ENCODE data around the gene AGO3.

Gene AGO3

DNA sequence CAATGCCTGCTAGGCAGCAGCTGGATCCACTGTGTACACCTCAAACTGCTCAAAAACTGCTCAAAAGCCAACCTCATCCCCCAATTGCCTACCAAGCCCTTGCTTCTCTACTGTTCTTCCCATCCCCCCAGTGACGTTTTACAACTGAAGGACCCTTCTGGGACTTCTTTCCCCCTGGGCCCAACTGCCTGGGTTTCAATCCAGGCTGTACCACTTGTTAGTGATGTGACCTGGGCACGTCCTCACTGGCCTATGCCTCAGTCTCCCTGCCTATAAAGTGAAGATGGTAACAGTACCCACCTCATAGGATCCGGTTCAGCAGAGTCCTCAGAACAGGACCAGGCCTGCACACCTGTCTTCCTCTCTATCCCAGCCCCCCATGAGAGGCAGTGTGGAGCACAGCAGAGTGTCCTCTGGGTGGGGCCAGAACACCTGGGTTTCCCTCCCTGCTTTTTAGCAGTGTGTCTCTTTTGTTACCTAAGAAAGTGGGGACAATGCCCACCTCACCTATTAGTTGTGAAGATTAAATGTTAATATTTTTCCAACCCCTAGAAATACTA, 151.1 kb downstream of the AGO3 start:
- no peak for DNase-seq (ENCODE audit: low read depth, low spot score)

DNA sequence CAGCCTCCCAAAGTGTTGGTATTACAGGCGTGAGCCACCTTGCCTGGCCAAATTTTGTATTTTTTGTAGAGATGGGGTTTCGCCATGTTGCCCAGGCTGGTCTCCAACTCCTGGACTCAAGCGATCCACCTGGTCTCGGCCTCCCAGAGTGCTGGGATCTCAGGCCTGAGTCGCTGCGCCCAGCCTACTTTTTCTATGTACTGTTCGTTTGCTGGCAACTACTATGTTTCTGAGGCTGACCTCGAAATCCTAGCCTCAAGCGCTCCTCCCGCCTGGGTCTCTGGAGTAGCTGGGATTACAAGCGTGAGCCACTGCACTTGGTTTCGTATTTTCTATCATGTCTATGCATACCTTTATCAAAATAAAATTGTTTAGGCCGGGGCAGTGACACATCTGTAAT, 152.3 kb downstream of the AGO3 start:
- DNase-seq (ENCODE audit: low read depth, low spot score), result no peak

DNA sequence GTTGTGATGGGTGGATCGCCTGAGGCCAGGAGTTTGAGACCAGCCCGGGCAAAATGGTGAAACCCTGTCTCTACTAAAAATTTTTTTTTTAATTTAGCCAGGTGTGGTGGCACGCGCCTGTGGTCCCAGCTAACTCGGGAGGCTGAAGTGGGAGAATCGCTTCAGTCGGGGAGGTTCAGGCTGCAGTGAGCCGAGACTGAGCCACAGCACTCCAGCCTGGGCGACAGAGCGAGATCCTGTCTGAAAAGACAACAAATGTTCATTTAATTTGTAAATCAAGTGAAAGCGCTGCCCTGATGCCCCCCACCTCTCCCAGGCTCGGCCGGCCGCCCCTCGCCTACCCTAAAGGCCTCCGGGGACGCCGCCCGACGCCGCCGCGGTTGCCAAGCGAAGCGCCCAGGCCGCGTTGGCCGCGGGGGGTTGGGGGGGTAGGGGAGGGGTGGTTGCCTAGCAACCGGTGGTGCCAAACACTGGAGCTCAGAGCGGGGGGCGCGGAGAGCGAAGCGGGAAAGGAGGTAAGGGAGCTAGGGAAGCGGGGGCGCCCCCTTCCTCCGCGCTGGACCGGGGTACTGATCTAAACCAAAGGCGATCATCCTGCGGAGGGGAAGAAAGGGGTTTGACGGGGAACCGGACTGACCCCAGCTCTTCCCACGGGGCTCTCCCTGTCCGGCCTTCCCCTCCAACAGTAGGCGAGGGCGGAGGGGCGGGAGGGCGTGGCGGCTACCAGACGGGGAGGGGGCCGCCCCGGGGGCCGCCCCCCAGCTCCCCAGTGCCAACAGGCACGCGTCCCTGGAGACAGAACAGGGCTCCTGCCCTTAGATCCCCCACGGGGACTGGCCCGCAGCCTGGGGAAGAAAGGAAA, 153.0 kb downstream of the AGO3 start, which contains the start of gene TEKT2:
Gene TEKT2, plus strand, starts transcription at position 460 of the 862 bp plus-strand sequence. CDS start 828 bp downstream, outside the sequence.
- no peak for DNase-seq (ENCODE audit: low read depth, low spot score)

DNA sequence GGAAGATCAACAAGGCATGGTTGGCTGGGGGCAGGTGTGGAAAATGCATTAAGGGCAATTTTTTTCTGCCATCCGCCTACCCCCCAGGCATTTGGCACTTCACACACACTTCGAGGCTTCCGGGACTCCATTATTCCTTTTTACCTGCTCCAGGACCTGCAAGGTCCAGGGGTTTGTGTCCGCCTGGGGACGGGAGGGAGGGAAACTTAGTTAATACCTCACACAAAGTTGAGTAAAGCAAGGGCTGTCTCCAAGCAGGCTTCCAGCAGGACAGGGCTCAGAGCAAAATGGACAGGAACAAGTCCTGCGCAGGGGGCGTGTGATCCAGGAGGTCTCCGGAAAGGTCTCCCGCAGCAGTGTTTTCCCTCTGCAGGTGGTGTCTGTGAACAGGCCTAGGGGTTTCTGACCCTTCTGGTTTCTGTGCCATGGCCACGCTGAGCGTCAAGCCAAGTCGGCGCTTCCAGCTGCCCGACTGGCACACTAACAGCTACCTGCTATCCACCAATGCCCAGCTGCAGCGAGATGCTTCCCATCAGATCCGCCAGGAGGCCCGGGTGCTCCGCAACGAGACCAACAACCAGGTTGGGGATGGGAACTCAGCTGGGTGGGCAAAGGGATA, 153.7 kb downstream of the AGO3 start:
- DNase-seq (ENCODE audit: low read depth, low spot score), result no peak

DNA sequence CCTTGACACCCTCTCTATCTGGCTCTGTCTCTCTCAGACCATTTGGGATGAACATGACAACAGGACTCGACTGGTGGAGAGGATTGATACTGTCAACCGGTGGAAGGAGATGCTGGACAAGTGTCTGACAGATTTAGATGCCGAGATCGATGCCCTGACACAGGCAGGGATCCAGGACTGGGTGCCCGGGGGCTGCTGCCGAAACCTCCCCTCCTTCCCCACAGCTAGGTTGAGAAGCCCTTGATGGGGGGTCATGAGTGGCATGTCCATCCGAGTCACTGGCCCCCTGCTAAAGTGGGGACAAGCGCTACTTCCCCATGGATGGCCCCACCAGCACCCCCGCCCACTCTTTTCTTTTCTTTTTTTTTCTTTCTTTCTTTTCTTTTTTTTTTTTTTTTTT, 154.2 kb downstream of the AGO3 start:
- DNase-seq (ENCODE audit: low read depth, low spot score), result no peak

DNA sequence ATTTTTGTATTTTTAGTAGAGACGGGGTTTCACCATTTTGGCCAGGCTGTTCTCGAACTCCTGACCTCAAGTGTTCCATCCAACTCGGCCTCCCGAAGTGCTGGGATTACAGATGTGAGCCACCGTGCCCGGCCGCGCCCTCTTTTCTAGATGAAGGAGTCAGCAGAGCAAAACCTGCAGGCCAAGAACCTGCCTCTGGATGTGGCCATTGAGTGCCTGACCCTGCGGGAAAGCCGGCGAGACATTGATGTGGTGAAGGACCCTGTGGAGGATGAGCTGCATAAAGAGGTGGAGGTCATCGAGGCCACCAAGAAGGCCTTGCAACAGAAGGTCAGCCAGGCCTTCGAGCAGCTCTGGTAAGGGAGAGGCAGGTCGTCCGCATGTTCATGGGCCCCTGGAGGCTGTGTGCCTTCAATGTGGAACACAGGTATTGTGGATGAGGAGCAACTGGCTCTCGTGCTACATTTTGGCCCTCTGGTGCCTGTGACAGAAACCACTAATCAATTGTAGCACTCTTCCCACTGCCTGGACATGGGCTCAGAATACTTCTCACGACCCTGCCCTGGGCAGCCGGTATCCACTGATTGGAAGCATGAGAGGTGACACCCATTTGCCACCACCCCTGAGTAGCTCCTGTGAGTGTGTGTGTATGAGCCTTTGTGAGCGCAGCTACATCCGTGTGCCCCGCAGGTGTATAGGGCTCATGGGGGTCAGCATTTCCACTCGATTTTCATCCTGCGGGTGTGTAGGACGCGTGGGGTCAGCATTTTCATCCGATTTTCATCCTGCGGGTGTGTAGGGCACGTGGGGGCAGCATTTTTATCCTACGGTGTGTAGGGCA, 155.0 kb downstream of the AGO3 start:
- no peak for DNase-seq (ENCODE audit: low read depth, low spot score)

DNA sequence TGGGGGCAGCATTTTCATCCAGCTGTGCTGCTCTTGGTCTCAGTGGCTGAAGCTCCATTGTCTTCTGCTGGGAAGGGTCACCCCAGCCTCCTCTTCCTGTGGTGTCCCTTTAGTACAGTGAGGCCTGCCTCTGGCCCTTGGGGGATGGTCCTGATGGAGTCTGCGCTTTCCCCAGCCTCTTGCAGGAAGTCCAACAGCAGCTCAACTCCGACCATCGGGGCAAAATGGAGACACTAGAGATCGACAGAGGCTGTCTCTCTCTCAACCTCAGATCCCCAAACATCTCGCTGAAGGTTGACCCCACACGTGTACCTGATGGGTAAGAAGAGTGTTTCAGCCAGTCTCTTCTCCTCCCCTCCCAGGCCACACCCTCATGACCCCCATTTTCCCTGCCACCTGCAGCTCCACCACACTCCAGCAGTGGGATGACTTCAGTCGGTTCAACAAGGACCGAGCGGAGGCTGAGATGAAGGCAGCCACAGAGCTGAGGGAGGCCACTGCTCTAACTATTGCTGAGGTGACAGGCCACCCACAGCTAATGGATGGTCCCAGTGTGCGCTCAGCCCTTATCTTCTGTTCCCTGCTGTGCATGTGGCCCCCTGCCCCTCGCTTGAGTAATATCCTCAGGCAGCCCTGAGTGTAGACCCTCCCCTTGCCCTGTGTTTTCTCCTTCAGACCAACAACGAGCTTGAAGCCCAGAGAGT, 155.8 kb downstream of the AGO3 start:
- DNase-seq (ENCODE audit: low read depth, low spot score), result no peak

DNA sequence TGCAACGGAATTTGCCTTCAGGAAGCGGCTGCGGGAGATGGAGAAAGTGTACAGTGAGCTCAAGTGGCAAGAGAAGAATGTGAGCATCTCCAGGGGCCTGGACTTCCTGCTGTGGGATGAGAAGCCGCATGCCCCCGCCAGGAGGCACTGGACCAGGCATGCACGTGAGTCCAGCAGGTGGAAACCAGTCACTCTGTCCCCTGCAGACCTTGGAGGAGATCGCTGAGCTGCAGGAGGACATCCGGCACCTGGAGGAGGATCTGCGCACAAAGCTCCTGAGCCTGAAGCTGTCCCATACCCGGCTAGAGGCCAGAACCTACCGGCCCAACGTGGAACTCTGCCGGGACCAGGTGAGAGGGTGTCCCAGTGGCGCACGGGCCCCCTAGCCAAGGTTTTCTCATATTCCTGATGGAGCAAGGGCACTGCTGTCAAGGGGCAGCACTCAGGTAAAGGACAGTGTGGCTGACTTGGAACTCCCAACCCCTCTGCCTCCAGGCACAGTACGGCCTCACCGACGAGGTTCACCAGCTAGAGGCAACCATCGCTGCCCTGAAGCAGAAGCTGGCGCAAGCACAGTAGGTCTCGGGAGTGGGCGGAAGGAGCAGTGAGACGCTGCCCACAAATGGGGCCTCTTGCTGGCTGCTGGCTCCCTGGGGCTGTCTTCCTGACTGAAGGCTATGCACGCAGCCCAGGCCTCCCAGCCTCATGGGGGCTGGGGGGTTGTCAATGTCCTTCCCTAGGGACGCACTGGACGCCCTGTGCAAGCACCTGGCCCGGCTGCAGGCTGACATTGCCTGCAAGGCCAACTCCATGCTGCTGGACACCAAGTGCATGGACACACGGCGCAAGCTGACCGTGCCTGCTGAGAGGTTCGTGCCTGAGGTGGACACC, 156.6 kb downstream of the AGO3 start:
- DNase-seq (ENCODE audit: low read depth, low spot score), result no peak

DNA sequence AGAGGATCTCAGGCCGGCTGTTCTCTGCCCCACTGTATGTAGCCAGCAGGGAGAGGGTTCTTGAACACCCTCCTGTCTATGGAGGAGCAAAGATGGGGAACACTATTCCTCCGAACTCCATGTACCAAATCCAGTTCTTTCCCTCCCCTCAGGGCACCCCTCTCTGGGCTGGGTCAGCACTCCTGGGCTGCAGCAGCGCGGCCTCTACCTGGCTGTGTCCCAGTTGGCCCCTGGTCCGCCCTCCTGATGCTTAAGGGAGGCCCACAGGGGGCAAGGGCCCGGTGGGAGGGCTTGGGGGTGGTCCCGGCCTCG, 157.3 kb downstream of the AGO3 start:
- no peak for DNase-seq (ENCODE audit: low read depth, low spot score)

DNA sequence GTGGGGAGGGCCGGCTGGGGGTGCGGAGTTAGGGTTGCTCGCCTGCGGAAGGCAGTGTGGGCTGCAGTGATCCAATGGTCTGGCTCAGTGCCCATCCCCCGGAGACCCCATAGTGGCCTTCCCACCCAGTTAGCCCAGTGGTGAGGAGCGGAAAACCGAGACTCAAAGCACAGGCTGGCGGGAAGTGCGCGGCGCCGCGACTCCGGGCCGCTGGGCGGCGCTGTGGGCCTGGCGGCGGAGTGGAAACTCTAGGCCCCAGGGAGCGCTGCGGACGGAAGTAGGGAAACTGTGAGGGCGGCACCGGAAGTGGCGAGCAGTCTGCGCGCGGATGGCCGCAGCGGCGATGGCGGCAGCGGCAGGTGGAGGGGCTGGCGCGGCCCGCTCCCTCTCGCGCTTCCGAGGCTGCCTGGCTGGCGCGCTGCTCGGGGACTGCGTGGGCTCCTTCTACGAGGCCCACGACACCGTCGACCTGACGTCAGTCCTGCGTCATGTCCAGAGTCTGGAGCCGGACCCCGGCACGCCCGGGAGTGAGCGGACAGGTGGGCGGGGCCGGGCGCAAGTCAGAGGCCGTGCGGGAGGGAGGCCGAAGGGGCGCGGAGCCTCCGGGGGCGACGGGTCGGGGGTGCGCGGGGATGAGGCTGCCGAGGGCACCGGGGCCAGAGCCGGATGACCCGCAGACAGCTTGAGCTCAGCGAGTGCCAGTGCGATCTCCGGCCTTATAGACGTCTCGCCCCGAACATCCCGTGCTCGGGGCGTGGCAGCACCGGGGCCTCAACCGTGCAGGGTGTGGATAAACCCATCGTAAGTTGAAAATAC, 157.9 kb downstream of the AGO3 start, which contains the start of gene ADPRS:
Gene ADPRS, plus strand, starts transcription at position 316 of the 816 bp plus-strand sequence. Its CDS starts 13 bp downstream, at position 329.
- DNase-seq (ENCODE audit: low read depth, low spot score), result peak; percentile 78

DNA sequence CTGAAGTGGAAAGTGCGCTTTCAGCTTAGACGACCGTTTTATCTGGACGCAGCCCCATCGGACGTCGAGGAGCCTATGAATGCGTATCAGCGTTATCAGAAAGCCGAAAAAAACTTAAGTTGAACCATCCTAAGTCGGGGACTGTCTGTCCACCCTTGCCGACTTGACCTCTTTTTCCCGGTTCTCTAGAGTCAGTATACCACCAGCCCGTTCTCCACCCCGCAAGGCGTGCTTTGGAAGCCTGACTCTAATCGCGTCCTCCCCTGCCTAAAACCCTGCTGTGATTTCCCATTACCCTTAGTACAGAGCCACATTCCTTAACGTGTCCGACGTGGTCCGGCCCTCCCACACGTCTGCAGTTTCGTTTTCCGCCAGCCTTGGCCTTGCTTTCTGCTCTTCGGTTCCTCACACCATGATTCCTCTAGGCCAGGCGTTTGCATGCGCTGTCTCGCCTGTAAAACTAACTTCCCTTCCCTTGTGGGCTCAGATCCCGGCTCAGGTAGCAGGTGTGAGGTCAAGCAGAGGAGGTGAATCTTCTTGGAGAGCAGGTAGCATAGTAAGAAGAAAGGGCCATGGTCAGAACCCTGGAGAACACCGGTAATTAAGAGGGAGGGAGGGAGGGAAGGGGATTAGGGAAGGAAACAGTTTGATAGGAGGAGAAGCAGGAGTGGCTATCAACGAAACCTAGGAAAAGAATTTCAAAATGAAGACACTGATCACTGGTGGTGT, 158.7 kb downstream of the AGO3 start:
- no peak for DNase-seq (ENCODE audit: low read depth, low spot score)

DNA sequence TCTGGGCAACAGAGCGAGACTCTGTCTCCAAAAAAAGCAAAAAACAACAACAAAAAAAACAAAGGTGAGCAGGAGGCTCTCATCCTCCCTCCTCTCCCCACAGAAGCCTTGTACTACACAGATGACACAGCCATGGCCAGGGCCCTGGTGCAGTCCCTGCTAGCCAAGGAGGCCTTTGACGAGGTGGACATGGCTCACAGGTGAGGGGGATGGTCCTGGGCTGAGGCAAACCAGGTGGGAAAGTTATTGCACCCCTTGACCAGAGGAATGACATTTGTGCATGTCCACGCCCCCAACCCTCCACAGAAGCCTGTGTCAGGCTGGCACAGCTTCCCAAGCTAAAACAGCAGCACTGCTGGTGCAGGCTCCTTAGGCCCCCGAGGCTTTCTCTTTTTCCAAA, 160.2 kb downstream of the AGO3 start:
- no peak for DNase-seq (ENCODE audit: low read depth, low spot score)

DNA sequence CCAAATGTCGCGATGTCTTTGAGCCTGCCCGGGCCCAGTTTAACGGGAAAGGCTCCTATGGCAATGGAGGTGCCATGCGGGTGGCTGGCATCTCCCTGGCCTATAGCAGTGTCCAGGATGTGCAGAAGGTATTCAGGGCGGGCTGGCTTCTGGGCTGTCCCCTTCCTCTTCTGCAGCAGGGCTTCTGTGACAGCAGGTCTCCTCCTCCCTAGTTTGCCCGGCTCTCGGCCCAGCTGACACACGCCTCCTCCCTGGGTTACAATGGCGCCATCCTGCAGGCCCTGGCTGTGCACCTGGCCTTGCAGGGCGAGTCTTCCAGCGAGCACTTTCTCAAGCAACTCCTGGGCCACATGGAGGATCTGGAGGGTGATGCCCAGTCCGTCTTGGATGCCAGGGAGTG, 160.8 kb downstream of the AGO3 start:
- no peak for DNase-seq (ENCODE audit: low read depth, low spot score)

DNA sequence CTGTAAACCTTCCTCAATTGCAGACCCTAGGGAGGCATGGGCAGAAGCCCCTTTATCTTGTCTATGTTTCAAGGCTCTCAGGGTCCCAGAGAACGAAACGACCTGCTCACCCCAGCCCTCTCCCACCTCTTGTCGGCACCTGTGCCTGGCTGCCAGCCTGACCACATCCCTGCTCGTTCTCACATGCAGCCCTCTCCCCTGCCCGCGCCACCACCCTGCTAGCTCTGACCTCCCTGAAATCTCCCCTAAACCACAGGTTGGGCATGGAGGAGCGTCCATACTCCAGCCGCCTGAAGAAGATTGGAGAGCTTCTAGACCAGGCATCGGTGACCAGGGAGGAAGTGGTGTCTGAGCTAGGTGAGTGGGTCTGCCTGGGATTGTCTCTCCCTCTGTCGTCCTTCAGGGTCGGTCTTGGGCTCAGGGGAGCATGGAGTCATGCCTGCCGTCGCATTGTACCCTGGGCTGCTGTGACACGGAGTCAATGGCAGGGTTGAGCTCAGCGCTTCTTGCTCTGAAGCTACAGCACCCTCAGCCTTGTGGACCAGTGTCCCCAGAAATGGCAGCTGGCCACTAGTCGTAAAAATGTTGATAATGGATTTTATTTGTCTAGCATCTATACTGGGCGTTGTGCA, 161.4 kb downstream of the AGO3 start:
- DNase-seq (ENCODE audit: low read depth, low spot score), result no peak

DNA sequence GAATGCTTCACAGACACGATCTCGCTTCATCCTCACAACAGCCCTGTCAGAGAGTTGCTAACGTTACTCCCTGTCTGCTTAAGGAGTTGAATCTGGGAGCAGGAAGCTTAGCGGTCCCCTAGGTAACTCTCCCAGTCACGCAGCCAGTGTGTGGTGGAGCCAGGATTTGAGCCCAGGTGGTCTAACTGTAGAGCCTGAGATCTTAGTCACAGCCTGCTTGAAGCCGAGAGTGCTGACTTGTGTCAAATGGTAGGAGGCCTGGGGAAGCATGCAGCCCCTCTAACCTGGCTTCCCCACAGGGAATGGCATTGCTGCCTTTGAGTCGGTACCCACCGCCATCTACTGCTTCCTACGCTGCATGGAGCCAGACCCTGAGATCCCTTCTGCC, 161.9 kb downstream of the AGO3 start:
- no peak for DNase-seq (ENCODE audit: low read depth, low spot score)

DNA sequence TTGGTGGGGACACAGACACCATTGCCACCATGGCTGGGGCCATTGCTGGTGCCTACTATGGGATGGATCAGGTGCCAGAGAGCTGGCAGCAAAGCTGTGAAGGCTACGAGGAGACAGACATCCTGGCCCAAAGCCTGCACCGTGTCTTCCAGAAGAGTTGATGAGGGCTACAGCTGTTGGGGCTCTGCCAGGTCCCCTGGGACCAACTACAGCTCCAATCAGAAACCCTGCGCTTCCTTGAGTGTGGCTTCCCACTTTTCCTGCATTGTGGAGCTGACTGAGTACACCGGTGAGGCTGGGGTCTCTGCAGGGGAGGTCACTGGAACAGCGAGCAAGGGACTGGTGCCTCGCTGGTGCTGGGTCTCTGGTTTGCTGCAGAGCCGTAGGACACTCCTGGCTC, 162.3 kb downstream of the AGO3 start:
- DNase-seq (ENCODE audit: low read depth, low spot score), result no peak

DNA sequence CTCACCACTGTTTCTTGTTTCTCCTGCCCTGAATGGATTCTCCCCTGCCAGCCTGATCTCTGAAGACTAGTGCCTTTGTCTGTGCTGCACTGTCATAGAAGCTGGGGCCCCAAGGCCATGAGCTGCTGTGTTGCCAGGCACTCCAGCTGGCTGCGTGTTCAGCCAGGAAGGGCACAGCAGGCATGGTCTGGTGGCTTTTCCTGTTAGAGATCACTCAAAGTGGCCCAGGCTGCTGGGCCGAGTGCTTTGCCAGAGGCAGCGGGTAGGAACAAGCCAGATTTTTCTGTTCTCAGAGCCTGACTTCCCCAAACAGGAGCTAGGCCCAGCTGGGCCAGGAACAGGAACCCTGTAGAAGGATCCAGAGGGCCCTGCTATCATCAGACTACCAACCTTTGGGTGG, 163.0 kb downstream of the AGO3 start:
- no peak for DNase-seq (ENCODE audit: low read depth, low spot score)

DNA sequence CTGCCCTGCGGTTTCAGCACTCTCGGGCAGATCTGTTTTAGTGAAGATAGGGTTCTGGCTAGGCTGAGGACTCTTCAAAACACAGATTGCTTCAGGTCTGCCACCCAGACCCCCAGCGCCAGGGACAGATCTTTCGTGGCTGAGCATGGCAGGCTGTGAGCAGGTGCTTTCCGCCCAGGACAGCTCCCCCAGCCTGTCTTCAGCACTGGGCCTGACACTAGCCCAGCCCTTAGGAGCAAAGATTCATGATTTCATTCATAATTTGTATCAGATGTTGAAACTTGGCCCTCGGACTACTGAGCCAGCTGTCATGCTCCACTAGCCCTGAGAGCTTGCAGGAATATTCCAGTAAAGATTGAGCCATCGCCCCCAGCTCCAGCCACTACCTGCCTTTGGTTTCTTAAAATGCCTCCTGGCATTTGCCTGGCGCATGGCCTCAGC, 163.7 kb downstream of the AGO3 start:
- no peak for DNase-seq (ENCODE audit: low read depth, low spot score)
